Esophagus squamous epithelium (tissue), 4 donors: ENCODE measurements around the gene RRAS2.

Experiments
- CTCF ChIP-seq, 6 experiments: fragments of 450-650 bp in 4 of 6; fragments of 200-600 bp in 2 of 6; sonication (generic) in 2 of 6; IDR thresholded peaks; one replicate each; pipeline ENCODE4 v1.5.1; 2016 to 2019; ENCODE audit warnings: antibody characterized with exemption in 6 of 6, mild to moderate bottlenecking in 4 of 6, moderate library complexity in 4 of 6
- POLR2A ChIP-seq, 4 donors: fragments of 450-650 bp; IDR thresholded peaks; one replicate each; pipeline ENCODE4 v1.6.1; 2017; ENCODE audit warnings: antibody characterized with exemption in 4 of 4, mild to moderate bottlenecking in 4 of 4, moderate library complexity in 3 of 4

GRCh38 chr11:14335712-14336111, 23.3 kb downstream of the RRAS2 start:
- TF ChIP-seq CTCF (IDR thresholded peaks at IDR 0.05), result no peak
- TF ChIP-seq POLR2A (IDR thresholded peaks at IDR 0.05), result no peak
